GM12873 (cell line): ENCODE results near the gene HPCAL1.

Experiments used
- TF ChIP-seq, protein P1 (sequence below): IDR thresholded peaks from 2 replicates; pipeline ENCODE4 v1.5.1; 2012; ENCODE audit warnings: low read depth, mild to moderate bottlenecking, moderate library complexity, low read length, control low read depth; ENCODE audit not compliant: insufficient read depth; ENCODE audit errors: missing control alignments

Gene HPCAL1

DNA sequence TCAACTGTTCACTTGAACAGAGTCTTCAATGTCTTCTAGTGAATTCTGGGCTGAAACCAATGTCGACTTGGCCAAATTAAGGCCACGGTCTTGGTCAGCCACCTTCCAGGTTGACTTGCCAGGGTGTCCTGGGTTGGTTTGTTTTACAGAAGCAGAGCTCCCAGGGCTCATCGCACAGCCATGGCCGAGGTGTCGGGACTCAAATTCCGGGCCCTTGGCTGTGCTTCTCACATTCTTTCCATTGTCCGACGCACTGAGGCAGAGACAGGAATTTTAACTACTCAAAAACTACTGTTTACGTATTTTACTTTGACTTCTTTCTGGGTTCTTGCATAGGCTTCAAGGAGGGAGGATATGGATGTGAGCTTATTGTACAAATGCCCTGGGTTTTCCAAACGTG is 51.7 kb downstream of the HPCAL1 start:
- TF ChIP-seq, protein P1, sequence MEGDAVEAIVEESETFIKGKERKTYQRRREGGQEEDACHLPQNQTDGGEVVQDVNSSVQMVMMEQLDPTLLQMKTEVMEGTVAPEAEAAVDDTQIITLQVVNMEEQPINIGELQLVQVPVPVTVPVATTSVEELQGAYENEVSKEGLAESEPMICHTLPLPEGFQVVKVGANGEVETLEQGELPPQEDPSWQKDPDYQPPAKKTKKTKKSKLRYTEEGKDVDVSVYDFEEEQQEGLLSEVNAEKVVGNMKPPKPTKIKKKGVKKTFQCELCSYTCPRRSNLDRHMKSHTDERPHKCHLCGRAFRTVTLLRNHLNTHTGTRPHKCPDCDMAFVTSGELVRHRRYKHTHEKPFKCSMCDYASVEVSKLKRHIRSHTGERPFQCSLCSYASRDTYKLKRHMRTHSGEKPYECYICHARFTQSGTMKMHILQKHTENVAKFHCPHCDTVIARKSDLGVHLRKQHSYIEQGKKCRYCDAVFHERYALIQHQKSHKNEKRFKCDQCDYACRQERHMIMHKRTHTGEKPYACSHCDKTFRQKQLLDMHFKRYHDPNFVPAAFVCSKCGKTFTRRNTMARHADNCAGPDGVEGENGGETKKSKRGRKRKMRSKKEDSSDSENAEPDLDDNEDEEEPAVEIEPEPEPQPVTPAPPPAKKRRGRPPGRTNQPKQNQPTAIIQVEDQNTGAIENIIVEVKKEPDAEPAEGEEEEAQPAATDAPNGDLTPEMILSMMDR = no peak

DNA sequence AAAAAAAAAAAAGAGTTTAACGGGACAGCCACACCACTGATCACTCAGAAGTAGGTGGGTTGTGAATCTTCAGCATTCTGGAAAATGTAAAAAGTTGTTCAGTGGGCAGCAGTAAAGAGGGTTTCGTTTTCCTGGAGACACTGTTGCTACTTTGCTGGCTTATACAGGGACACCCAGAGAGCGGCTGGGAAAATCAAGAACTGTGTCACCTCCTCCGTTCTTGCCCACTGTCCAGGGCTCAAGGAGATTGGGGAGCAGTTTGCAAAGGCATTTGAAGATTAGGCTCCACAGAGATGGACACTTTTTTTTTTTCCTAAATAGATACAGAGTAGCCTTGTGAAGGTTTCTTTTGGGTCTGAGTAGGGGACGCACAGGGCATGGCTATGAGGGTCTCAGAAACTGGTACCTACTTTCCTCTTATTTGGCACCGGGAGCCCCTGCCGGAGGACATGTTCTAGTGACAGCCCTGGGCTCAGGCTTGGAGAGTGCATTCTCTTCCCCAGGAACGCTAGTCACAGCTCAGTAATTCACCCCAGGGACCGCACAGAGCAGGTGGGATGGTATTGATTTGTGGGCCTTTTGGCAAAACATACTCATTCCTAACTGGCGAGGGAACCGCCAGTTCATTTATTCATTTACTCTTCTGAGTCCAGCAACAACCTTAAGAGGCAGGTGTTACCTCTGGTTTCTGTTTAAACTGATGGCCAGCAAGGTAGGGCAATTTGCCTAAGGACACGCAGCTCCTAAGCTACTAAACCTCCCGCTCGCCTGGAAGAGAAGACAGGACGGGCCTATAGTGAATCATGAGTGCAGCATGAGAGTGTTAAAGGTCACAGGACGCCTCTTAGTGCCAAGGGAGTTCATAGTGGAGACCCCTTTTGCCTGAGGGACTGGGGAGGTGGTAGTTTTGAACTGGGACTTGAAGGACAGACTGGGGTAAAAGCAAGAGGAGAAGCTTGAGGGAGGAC is 53.1 kb downstream of the HPCAL1 start:
- TF ChIP-seq, protein P1 = no peak

DNA sequence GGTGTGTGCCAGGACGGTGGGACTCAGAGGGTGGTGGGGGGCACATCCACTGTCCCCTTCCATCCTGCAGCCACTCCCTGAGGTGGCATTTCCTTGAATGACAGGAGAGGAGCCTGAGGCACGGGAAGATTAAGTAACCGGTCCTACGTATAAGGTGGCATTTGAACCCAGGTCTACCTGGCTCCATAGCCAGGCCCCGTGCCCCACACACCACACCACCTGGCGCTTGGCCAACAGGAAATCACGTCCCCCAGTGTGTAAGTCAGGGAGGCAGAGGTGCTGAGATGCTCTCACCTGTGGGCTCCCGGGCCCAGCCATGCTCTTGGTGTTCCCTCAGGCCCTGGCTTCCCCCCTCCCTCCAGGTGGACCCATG is 53.7 kb downstream of the HPCAL1 start:
- TF ChIP-seq, protein P1 = no peak

DNA sequence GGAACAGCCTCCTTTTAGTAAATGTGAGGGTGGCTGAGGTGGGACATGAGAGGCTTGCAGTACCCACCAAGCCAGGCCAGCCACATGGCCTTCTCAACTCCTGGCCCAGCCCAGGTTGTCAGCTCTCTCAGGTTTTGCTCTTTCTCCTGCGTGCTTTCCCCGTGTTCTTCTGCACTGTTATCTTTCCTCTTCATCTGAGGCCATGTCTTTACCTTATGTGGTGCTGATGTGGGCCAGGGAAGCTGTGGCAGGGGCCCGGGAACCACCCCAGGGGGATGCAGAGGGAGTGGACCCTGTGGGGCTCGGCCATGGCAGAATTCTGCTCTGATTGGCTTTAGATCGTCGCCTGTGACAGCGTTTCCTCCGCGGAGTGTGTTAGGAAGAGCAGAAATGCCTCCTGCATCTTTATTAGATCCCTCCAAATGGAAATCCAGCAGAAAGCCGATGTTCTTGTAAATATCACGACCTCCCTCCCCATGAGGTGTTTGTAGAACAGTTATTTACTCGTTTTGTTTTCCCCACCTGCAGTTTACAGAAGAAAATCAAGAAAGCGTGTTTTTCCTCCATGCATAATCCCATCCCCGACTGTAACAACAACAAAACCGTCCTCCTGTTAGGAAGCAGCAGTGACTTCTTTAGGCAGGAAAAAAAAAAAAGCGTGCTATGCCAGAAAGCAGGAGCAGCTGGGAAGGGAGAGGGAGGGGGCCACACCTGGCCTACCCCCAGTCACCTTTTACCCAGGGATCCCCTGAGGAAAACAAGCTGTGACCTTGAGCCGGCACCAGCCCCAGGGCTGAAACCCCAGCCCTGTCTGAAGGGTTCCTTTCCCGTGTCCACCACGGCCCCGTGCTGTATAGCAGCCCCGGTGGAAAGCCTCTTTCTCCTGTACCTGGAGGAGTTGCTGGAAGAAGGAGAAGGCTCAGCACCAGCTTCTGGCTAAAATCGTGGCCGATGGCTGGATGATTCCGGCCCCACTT is 54.8 kb downstream of the HPCAL1 start:
- TF ChIP-seq, protein P1 = no peak

DNA sequence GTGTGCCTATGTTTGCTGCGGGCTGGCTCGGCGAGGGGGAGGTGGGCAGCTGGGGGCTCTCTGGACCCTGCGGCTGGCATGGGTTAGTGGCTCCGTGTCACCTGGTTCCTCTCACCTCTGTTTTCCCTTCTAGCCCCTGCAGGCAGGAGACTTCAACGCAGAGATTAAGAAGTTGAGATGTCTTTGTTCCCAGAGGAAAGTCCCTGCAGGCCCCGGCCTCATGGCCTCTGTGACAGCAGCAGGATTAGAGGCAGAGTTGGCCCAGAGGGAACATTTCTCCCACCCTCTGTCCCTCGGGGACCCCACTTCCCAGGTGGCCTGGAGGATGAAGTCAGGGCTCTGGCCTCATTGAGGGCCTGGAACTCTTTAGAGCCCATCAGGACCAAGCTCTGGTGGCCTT is 56.5 kb downstream of the HPCAL1 start:
- TF ChIP-seq, protein P1 = no peak

DNA sequence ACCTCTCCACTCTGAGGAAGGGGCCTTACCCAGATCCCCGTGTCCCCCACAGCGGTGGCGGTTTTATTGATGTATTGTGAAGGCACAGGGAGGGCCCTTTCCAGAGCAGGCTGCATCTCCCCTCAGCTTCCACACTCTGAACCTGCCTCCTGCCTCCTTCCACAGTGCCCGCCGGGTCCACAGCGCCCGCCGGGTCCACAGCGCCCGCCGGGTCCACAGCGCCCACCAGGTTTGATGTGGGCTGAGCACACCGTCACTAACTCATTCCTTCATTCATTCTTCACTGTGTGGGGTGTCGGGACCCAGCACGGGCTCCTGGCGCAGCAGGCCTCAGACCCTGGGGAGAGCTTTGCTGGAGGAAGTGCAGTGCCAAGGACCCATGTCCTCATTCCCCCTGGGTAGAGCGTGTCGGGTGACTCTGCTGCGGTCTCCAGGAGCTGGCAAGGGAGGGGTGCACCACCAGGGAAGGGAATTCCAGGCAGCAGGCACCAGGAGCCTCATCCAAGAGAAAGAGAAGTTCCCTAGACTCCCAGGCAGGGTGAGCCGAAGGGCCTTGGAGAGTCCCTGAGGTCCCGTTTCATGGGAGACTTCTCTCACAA is 57.1 kb downstream of the HPCAL1 start:
- TF ChIP-seq, protein P1 = no peak
